ENCODE results near the gene RIC8B.

Gene RIC8B

GRCh38 chr12:106885026-106885425 lies 110.5 kb downstream of the RIC8B start:
- no peak overlapping the region for H3K9ac ChIP-seq (ENCODE audit: low read length)
- H3K4ac ChIP-seq (ENCODE audit: low read depth in 1 of 2, low read length in 2 of 2) = no peak overlapping the region
- no peak overlapping the region for H2BK5ac ChIP-seq (ENCODE audit: low read depth, low read length, poor library complexity, severe bottlenecking)
- no peaks in the 10 kb centered on the region for H3K4me1 ChIP-seq (ENCODE audit: control insufficient read depth, insufficient read depth, low read depth, low read length)
- no peaks in the 10 kb centered on the region for H3K27me3 ChIP-seq (ENCODE audit: control insufficient read depth in 1 of 2, insufficient read depth in 1 of 2, low read length in 2 of 2)
- no peak overlapping the region for H3K4me3 ChIP-seq (ENCODE audit: insufficient read depth in 1 of 2, low read depth in 1 of 2, low read length in 2 of 2)
- H2BK15ac ChIP-seq (ENCODE audit: low read depth, poor library complexity, severe bottlenecking) = no peak overlapping the region
- H3K9me3 ChIP-seq (ENCODE audit: control insufficient read depth, low read length) = no peaks in the 10 kb centered on the region
- peaks cover 15 to 79% of the 10 kb centered on the region in 2 experiments for H3K36me3 ChIP-seq (ENCODE audit: control insufficient read depth in 1 of 2, insufficient read depth in 2 of 2, low read depth in 1 of 2, low read length in 2 of 2)
- H3K79me1 ChIP-seq (replicated peaks; ENCODE audit: low read length, poor library complexity, severe bottlenecking) = peaks cover 2% of the 10 kb centered on the region
- H3K14ac ChIP-seq (ENCODE audit: low read length in 2 of 2) = no peak overlapping the region
- no peak overlapping the region for H3K4me2 ChIP-seq (ENCODE audit: low read length, poor library complexity, severe bottlenecking)
- no peak overlapping the region for H3K18ac ChIP-seq (ENCODE audit: low read depth in 1 of 2, low read length in 2 of 2)
- 100% methylated on average over 2 of the region's 3 CpGs for WGBS
- DNase-seq = no peak
- H4K8ac ChIP-seq (ENCODE audit: low read length) = no peak overlapping the region
- H3K23ac ChIP-seq (ENCODE audit: low read length in 2 of 2) = no peak overlapping the region
- no peak overlapping the region for H2AK5ac ChIP-seq (ENCODE audit: low read length, severe bottlenecking)
- no peak overlapping the region for H2BK12ac ChIP-seq (ENCODE audit: low read length in 2 of 2)
- no peak overlapping the region for H2AFZ ChIP-seq (ENCODE audit: low read depth, low read length)
- no peak overlapping the region for H4K91ac ChIP-seq (ENCODE audit: low read length)
- no peak overlapping the region for H2BK120ac ChIP-seq (ENCODE audit: low read depth, low read length)
- H3K27ac ChIP-seq (ENCODE audit: low read length, poor library complexity, severe bottlenecking) = no peak overlapping the region

- Histone ChIP-seq H3K9me3 (ENCODE audit: control insufficient read depth, low read length) (no peaks in the 10 kb centered on the region), H3K4me1 (ENCODE audit: control insufficient read depth, insufficient read depth, low read depth, low read length) (no peaks in the 10 kb centered on the region), H3K18ac (ENCODE audit: low read depth in 1 of 2, low read length in 2 of 2) (no peak overlapping the region), H2AK5ac (ENCODE audit: low read length, severe bottlenecking) (no peak overlapping the region), H4K8ac (ENCODE audit: low read length) (no peak overlapping the region), H2AFZ (ENCODE audit: low read depth, low read length) (no peak overlapping the region), H3K4me3 (ENCODE audit: insufficient read depth in 1 of 2, low read depth in 1 of 2, low read length in 2 of 2) (no peak overlapping the region), H3K27me3 (ENCODE audit: control insufficient read depth in 1 of 2, insufficient read depth in 1 of 2, low read length in 2 of 2) (no peaks in the 10 kb centered on the region), H2BK120ac (ENCODE audit: low read depth, low read length) (no peak overlapping the region), H3K27ac (ENCODE audit: low read length, poor library complexity, severe bottlenecking) (no peak overlapping the region), H2BK12ac (ENCODE audit: low read length in 2 of 2) (no peak overlapping the region), H3K79me1 (replicated peaks; ENCODE audit: low read length, poor library complexity, severe bottlenecking) (peaks cover 2% of the 10 kb centered on the region), H3K4ac (ENCODE audit: low read depth in 1 of 2, low read length in 2 of 2) (no peak overlapping the region), H3K9ac (ENCODE audit: low read length) (no peak overlapping the region), H2BK5ac (ENCODE audit: low read depth, low read length, poor library complexity, severe bottlenecking) (no peak overlapping the region), H2BK15ac (ENCODE audit: low read depth, poor library complexity, severe bottlenecking) (no peak overlapping the region), H3K14ac (ENCODE audit: low read length in 2 of 2) (no peak overlapping the region), H3K23ac (ENCODE audit: low read length in 2 of 2) (no peak overlapping the region), H3K4me2 (ENCODE audit: low read length, poor library complexity, severe bottlenecking) (no peak overlapping the region), H4K91ac (ENCODE audit: low read length) (no peak overlapping the region), H3K36me3 (ENCODE audit: control insufficient read depth in 1 of 2, insufficient read depth in 2 of 2, low read depth in 1 of 2, low read length in 2 of 2) (peaks cover 15 to 76% of the 10 kb centered on the region in 2 experiments)
- no peak for DNase-seq
- over 99% methylated on average over 4 of the region's 4 CpGs for WGBS
Measured at GRCh38 chr12:106885541-106886249, 111.2 kb downstream of the RIC8B start.

- H3K18ac ChIP-seq (ENCODE audit: low read depth in 1 of 2, low read length in 2 of 2) = no peak overlapping the region
- WGBS = no CpG with 5 or more reads among the region's 2 CpGs
Measured at GRCh38 chr12:106886932-106887331, 112.5 kb downstream of the RIC8B start.

GRCh38 chr12:106888348-106888970 lies 114.0 kb downstream of the RIC8B start:
- Histone ChIP-seq H3K4me3 (ENCODE audit: insufficient read depth in 1 of 2, low read depth in 1 of 2, low read length in 2 of 2) (no peak overlapping the region), H3K18ac (ENCODE audit: low read depth in 1 of 2, low read length in 2 of 2) (no peak overlapping the region)

More at GRCh38 chr12:106886932-106887331, 112.5 kb downstream of the RIC8B start:
- DNase-seq = no peak
- Histone ChIP-seq H2AFZ (ENCODE audit: low read depth, low read length) (no peak overlapping the region), H3K4me1 (ENCODE audit: control insufficient read depth, insufficient read depth, low read depth, low read length) (no peaks in the 10 kb centered on the region), H3K4ac (ENCODE audit: low read depth in 1 of 2, low read length in 2 of 2) (no peak overlapping the region), H3K79me1 (replicated peaks; ENCODE audit: low read length, poor library complexity, severe bottlenecking) (peaks cover 2% of the 10 kb centered on the region), H2BK15ac (ENCODE audit: low read depth, poor library complexity, severe bottlenecking) (no peak overlapping the region), H3K9ac (ENCODE audit: low read length) (no peak overlapping the region), H3K4me2 (ENCODE audit: low read length, poor library complexity, severe bottlenecking) (no peak overlapping the region), H4K8ac (ENCODE audit: low read length) (no peak overlapping the region), H4K91ac (ENCODE audit: low read length) (no peak overlapping the region), H3K14ac (ENCODE audit: low read length in 2 of 2) (no peak overlapping the region), H3K23ac (ENCODE audit: low read length in 2 of 2) (no peak overlapping the region), H2BK5ac (ENCODE audit: low read depth, low read length, poor library complexity, severe bottlenecking) (no peak overlapping the region), H3K4me3 (ENCODE audit: insufficient read depth in 1 of 2, low read depth in 1 of 2, low read length in 2 of 2) (no peak overlapping the region), H2AK5ac (ENCODE audit: low read length, severe bottlenecking) (no peak overlapping the region), H2BK12ac (ENCODE audit: low read length in 2 of 2) (no peak overlapping the region), H2BK120ac (ENCODE audit: low read depth, low read length) (no peak overlapping the region), H3K36me3 (ENCODE audit: control insufficient read depth in 1 of 2, insufficient read depth in 2 of 2, low read depth in 1 of 2, low read length in 2 of 2) (peaks cover 12 to 64% of the 10 kb centered on the region in 2 experiments), H3K27ac (ENCODE audit: low read length, poor library complexity, severe bottlenecking) (no peak overlapping the region), H3K27me3 (ENCODE audit: control insufficient read depth in 1 of 2, insufficient read depth in 1 of 2, low read length in 2 of 2) (no peaks in the 10 kb centered on the region), H3K9me3 (ENCODE audit: control insufficient read depth, low read length) (no peaks in the 10 kb centered on the region)

More at GRCh38 chr12:106888348-106888970, 114.0 kb downstream of the RIC8B start:
- Histone ChIP-seq H4K8ac (ENCODE audit: low read length) (no peak overlapping the region), H3K79me1 (replicated peaks; ENCODE audit: low read length, poor library complexity, severe bottlenecking) (peaks cover 2% of the 10 kb centered on the region), H2BK15ac (ENCODE audit: low read depth, poor library complexity, severe bottlenecking) (no peak overlapping the region), H3K27ac (ENCODE audit: low read length, poor library complexity, severe bottlenecking) (no peak overlapping the region), H3K27me3 (ENCODE audit: control insufficient read depth in 1 of 2, insufficient read depth in 1 of 2, low read length in 2 of 2) (no peaks in the 10 kb centered on the region), H3K4ac (ENCODE audit: low read depth in 1 of 2, low read length in 2 of 2) (no peak overlapping the region), H2BK12ac (ENCODE audit: low read length in 2 of 2) (no peak overlapping the region), H3K4me1 (ENCODE audit: control insufficient read depth, insufficient read depth, low read depth, low read length) (peaks cover 2% of the 10 kb centered on the region), H3K9ac (ENCODE audit: low read length) (no peak overlapping the region), H2BK5ac (ENCODE audit: low read depth, low read length, poor library complexity, severe bottlenecking) (no peak overlapping the region), H4K91ac (ENCODE audit: low read length) (no peak overlapping the region), H3K4me2 (ENCODE audit: low read length, poor library complexity, severe bottlenecking) (no peak overlapping the region), H3K9me3 (ENCODE audit: control insufficient read depth, low read length) (no peaks in the 10 kb centered on the region), H2AK5ac (ENCODE audit: low read length, severe bottlenecking) (no peak overlapping the region), H3K36me3 (ENCODE audit: control insufficient read depth in 1 of 2, insufficient read depth in 2 of 2, low read depth in 1 of 2, low read length in 2 of 2) (peaks cover 9 to 49% of the 10 kb centered on the region in 2 experiments), H2BK120ac (ENCODE audit: low read depth, low read length) (no peak overlapping the region), H3K14ac (ENCODE audit: low read length in 2 of 2) (no peak overlapping the region), H3K23ac (ENCODE audit: low read length in 2 of 2) (no peak overlapping the region), H2AFZ (ENCODE audit: low read depth, low read length) (no peak overlapping the region)
- DNase-seq = no peak
- WGBS = 92% methylated on average over 5 of the region's 5 CpGs

Measured in mesenchymal stem cell (in vitro differentiated cells and primary cell).